DOHH2 (cell line): ENCODE measurements around the gene GHR.

Source experiments
- H3F3A ChIP-seq: fragments of 200-600 bp; sonication (generic), shearing (Covaris generic); 2 replicates; pipeline ENCODE4 v1.6.0; 2016; ENCODE audit warnings: antibody characterized with exemption, mild to moderate bottlenecking; ENCODE audit not compliant: control insufficient read depth, insufficient read depth
- H3K27ac ChIP-seq: fragments of 200-600 bp; sonication (generic); 2 replicates; pipeline ENCODE4 v1.5.1; 2014; ENCODE audit warnings: low read depth, mild to moderate bottlenecking, low read length, moderate library complexity
- H3K27me3 ChIP-seq: fragments of 200-600 bp; sonication (generic); 2 replicates; pipeline ENCODE4 v1.6.1; 2014; ENCODE audit warnings: mild to moderate bottlenecking, low read length, mixed read lengths; ENCODE audit not compliant: control insufficient read depth
- H3K36me3 ChIP-seq: fragments of 200-600 bp; sonication (generic); 2 replicates; pipeline ENCODE4 v1.6.1; 2014; ENCODE audit warnings: mild to moderate bottlenecking, low read length, moderate library complexity, mixed read lengths; ENCODE audit not compliant: control insufficient read depth
- H3K4me1 ChIP-seq: fragments of 200-600 bp; sonication (generic); 2 replicates; pipeline ENCODE4 v1.6.1; 2014; ENCODE audit warnings: mild to moderate bottlenecking, low read length, mixed read lengths; ENCODE audit not compliant: control insufficient read depth
- H3K4me2 ChIP-seq: fragments of 200-600 bp; sonication (generic); 2 replicates; pipeline ENCODE4 v1.6.0; 2014; ENCODE audit warnings: mild to moderate bottlenecking, low read length, moderate library complexity
- H3K4me3 ChIP-seq: fragments of 200-600 bp; sonication (generic); 2 replicates; pipeline ENCODE4 v1.5.1; 2014; ENCODE audit warnings: mild to moderate bottlenecking, low read length, mixed read lengths
- H3K79me2 ChIP-seq: fragments of 200-600 bp; sonication (generic); 2 replicates; pipeline ENCODE4 v1.6.1; 2014; ENCODE audit warnings: mild to moderate bottlenecking, low read length, mixed read lengths; ENCODE audit not compliant: control insufficient read depth
- H3K9me2 ChIP-seq: fragments of 200-600 bp; sonication (generic); replicated peaks from 2 replicates; pipeline ENCODE4 v1.6.1; 2014; ENCODE audit warnings: mild to moderate bottlenecking, low read length, mixed read lengths; ENCODE audit not compliant: control insufficient read depth
- H3K9me3 ChIP-seq: fragments of 200-600 bp; sonication (generic); 2 replicates; pipeline ENCODE4 v1.6.1; 2014; ENCODE audit warnings: antibody characterized with exemption, low read length, mixed read lengths; ENCODE audit not compliant: control insufficient read depth, insufficient read depth
- H4K20me1 ChIP-seq: fragments of 200-600 bp; sonication (generic); 2 replicates; pipeline ENCODE4 v1.6.0; 2014; ENCODE audit warnings: low read depth, mild to moderate bottlenecking, antibody characterized with exemption, low read length, moderate library complexity; ENCODE audit not compliant: control insufficient read depth, insufficient read depth
- CTCF ChIP-seq: fragments of 200-600 bp; sonication (generic); IDR thresholded peaks from one replicate; pipeline ENCODE4 v1.5.1; 2014; ENCODE audit warnings: antibody characterized with exemption, mild to moderate bottlenecking, low read depth, low read length; ENCODE audit not compliant: poor library complexity, severe bottlenecking
- EZH2phosphoT487 ChIP-seq: fragments of 200-600 bp; sonication (generic); IDR thresholded peaks from 2 replicates; pipeline ENCODE4 v1.6.1; 2017; ENCODE audit warnings: borderline replicate concordance, mild to moderate bottlenecking, antibody characterized with exemption, low read length, moderate library complexity, mixed read lengths

GHR gene

GRCh38 chr5:42621242-42621641 lies 198.0 kb downstream of the GHR start:
- H3K4me2 ChIP-seq: peak overlapping the region; percentile 74
- H3K9me3 ChIP-seq: no peaks in the 10 kb centered on the region
- H3K27ac ChIP-seq: peak overlapping the region; percentile 86
- H3K36me3 ChIP-seq: peaks cover 4% of the 10 kb centered on the region; the same call in 1 of the 2 replicates
- no peaks in the 10 kb centered on the region for H3K9me2 ChIP-seq
- peaks cover 13% of the 10 kb centered on the region for H3F3A ChIP-seq
- TF ChIP-seq EZH2phosphoT487 (no peak), CTCF (no peak)
- H3K4me3 ChIP-seq: peak overlapping the region; percentile 49
- no peaks in the 10 kb centered on the region for H3K79me2 ChIP-seq
- no peaks in the 10 kb centered on the region for H3K27me3 ChIP-seq
- H4K20me1 ChIP-seq: no peaks in the 10 kb centered on the region
- H3K4me1 ChIP-seq: peaks cover 31% of the 10 kb centered on the region

DNA sequence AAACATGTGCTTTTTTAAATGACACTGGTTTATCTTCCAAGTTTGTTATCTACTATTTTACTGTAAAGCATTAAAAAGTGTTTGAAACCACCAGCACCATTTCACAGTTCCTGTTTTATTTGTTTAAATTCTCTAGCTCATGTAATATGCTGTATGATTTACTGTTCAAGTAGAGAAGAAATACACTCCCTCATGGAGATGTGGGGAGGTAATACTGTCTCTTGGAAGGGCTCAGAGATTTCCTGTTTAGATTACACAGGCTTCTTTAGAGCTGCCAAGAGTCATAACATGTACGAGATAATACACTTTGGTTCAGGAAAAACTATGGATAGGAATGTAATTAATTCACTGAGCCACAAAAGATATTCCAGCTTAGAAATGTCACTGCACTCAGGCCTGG lies 198.4 kb downstream of the GHR start:
- peaks cover 31% of the 10 kb centered on the region for H3K4me1 ChIP-seq
- H4K20me1 ChIP-seq: no peaks in the 10 kb centered on the region
- H3K4me2 ChIP-seq: peak overlapping the region; percentile 74
- H3K4me3 ChIP-seq: peak overlapping the region; percentile 49
- peaks cover 4% of the 10 kb centered on the region; the same call in 1 of the 2 replicates for H3K36me3 ChIP-seq
- no peaks in the 10 kb centered on the region for H3K9me3 ChIP-seq
- no peaks in the 10 kb centered on the region for H3K9me2 ChIP-seq
- peaks cover 13% of the 10 kb centered on the region for H3F3A ChIP-seq
- no peak for TF ChIP-seq CTCF
- TF ChIP-seq EZH2phosphoT487: no peak
- no peaks in the 10 kb centered on the region for H3K27me3 ChIP-seq
- no peaks in the 10 kb centered on the region for H3K79me2 ChIP-seq
- peak overlapping the region; percentile 86 for H3K27ac ChIP-seq

- H3K4me1 ChIP-seq: peaks cover 43% of the 10 kb centered on the region
- no peaks in the 10 kb centered on the region for H3K9me3 ChIP-seq
- H3K79me2 ChIP-seq: no peaks in the 10 kb centered on the region
- H3F3A ChIP-seq: peaks cover 13% of the 10 kb centered on the region
- TF ChIP-seq EZH2phosphoT487 (no peak), CTCF (no peak)
- H3K4me2 ChIP-seq: no peak overlapping the region
- no peaks in the 10 kb centered on the region for H3K27me3 ChIP-seq
- peaks cover 4% of the 10 kb centered on the region; the same call in 1 of the 2 replicates for H3K36me3 ChIP-seq
- H4K20me1 ChIP-seq: no peaks in the 10 kb centered on the region
- H3K27ac ChIP-seq: no peak overlapping the region
- no peaks in the 10 kb centered on the region for H3K9me2 ChIP-seq
- no peak overlapping the region for H3K4me3 ChIP-seq
Observed at GRCh38 chr5:42624912-42625311, 201.7 kb downstream of the GHR start.

- Histone ChIP-seq H4K20me1 (no peaks in the 10 kb centered on the region), H3K4me1 (peaks cover 36% of the 10 kb centered on the region), H3K4me3 (no peak overlapping the region), H3K9me3 (no peaks in the 10 kb centered on the region), H3K27ac (no peak overlapping the region), H3K79me2 (no peaks in the 10 kb centered on the region), H3K4me2 (no peak overlapping the region), H3K36me3 (peaks cover 4% of the 10 kb centered on the region; the same call in 1 of the 2 replicates), H3K27me3 (no peaks in the 10 kb centered on the region), H3F3A (peaks cover 12% of the 10 kb centered on the region), H3K9me2 (no peaks in the 10 kb centered on the region)
- TF ChIP-seq EZH2phosphoT487 (no peak), CTCF (no peak)
Observed at GRCh38 chr5:42626462-42626861, 203.2 kb downstream of the GHR start.
